Left lung (tissue), 10 donors: Measurements from ENCODE around the gene GPR42. TPM values are rescaled to one million over a fixed set of nuclear protein-coding genes. Genes with fewer than 3 reads are reported as not detected.
"Not testable (repeated sequence)": the region's sequence is repeated elsewhere in the genome, so short reads cannot be mapped to it uniquely, and the experiment has no call there.

ENCODE experiments used
- ATAC-seq: fragments of 200-7000 bp; cut with Tn5 transposase; one replicate; pipeline ENCODE4 v1.9.1; 2020; ENCODE audit warnings: moderate library complexity
- DNase-seq, 4 donors: peaks; one replicate each; pipeline ENCODE4 v3.0.0-alpha.2; 2013 to 2020
- H3K27ac ChIP-seq, 2 donors: fragments of 200-600 bp; sonication (generic) in 1 of 2; one replicate each; pipeline versions ENCODE4 v1.5.0 to v1.8.0; 2020 to 2021
- H3K27me3 ChIP-seq, 2 donors: fragments of 200-600 bp; sonication (generic) in 1 of 2; one replicate each; pipeline versions ENCODE4 v1.5.0 to v1.8.0; 2020 to 2021
- H3K36me3 ChIP-seq, 2 donors: fragments of 200-600 bp; sonication (generic) in 1 of 2; one replicate each; pipeline versions ENCODE4 v1.5.0 to v1.8.0; 2020 to 2021
- H3K4me1 ChIP-seq, 2 donors: fragments of 200-600 bp; one replicate each; pipeline ENCODE4 v1.8.0; 2021
- H3K4me3 ChIP-seq, 2 donors: fragments of 200-600 bp; sonication (generic) in 1 of 2; one replicate each; pipeline versions ENCODE4 v1.5.0 to v1.8.0; 2020 to 2021; ENCODE audit warnings: mild to moderate bottlenecking in 1 of 2
- H3K9me3 ChIP-seq, 2 donors: fragments of 200-600 bp; sonication (generic) in 1 of 2; one replicate each; pipeline versions ENCODE4 v1.5.0 to v1.8.0; 2020 to 2021
- intact Hi-C, 2 donors: fragments of 100-400 bp; cut with DNase I; formaldehyde crosslinking; loops; one replicate each; pipeline versions ENCODE4 v1.11.2 to v1.14.2; 2022
- polyA plus RNA-seq, 6 donors: library from polyadenylated mRNA; unstranded; fragments of 120-200 nt; gene quantifications; one replicate each; pipeline ENCODE4 v1.2.1, GENCODE V29; 2013; ENCODE audit not compliant: insufficient read length in 6 of 6
- total RNA-seq, 2 donors: library from RNA; stranded (reverse); fragmentation: NEBNext Ultra II Directional; extraction: Animal tissue kit (Norgen Biotek cat#: 25700); gene quantifications; one replicate each; pipeline ENCODE4 v1.2.1, GENCODE V29; 2021
- TF ChIP-seq, protein P1 (sequence below), 2 donors: fragments of 200-600 bp; sonication (generic) in 1 of 2; IDR thresholded peaks; one replicate each; pipeline versions ENCODE4 v1.5.0 to v1.8.0; 2021; ENCODE audit warnings: antibody characterized with exemption in 2 of 2
- donor health status: DM: no; HTN: yes; CAD: no.
- donor health status: DM: no; HTN: no; CAD: no.

Gene GPR42
- total and polyA plus RNA-seq, 8 donors, result 0.11 to 0.24 (median 0.14) TPM; not detected in 5

DNA sequence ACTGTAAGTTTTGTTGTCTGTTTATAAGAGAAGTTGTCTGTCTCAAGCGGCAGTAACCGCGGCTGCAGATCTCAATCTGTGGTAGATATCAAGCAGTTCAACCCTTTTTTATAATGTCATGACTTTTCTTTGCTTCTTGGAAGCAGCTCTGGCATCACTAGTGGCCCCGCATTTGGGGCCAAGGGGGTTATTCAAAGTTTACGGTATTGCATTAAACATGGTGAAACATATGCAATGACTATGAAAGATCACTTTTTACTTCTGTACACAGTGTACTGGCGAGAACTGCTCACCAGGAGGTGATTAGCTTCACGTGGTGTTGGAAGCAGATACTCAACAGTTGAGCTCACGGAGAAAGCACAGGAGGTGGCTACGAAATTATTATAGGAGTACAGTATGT lies 17.2 kb upstream of the GPR42 start:
- Histone ChIP-seq H3K9me3 (no peaks in the 10 kb centered on the region), H3K27me3 (peaks cover 0 to 15% of the 10 kb centered on the region in 2 donors), H3K27ac (no peak overlapping the region), H3K36me3 (no peaks in the 10 kb centered on the region), H3K4me3 (no peak overlapping the region), H3K4me1 (peaks cover 0 to 41% of the 10 kb centered on the region in 2 donors)
- TF ChIP-seq, protein P1, sequence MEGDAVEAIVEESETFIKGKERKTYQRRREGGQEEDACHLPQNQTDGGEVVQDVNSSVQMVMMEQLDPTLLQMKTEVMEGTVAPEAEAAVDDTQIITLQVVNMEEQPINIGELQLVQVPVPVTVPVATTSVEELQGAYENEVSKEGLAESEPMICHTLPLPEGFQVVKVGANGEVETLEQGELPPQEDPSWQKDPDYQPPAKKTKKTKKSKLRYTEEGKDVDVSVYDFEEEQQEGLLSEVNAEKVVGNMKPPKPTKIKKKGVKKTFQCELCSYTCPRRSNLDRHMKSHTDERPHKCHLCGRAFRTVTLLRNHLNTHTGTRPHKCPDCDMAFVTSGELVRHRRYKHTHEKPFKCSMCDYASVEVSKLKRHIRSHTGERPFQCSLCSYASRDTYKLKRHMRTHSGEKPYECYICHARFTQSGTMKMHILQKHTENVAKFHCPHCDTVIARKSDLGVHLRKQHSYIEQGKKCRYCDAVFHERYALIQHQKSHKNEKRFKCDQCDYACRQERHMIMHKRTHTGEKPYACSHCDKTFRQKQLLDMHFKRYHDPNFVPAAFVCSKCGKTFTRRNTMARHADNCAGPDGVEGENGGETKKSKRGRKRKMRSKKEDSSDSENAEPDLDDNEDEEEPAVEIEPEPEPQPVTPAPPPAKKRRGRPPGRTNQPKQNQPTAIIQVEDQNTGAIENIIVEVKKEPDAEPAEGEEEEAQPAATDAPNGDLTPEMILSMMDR (IDR thresholded peaks at IDR 0.05), result no peak
- ATAC-seq (no peak), DNase-seq (peak in 1 of 4 donors; percentile 10)
- intact Hi-C loops, result loop anchor here in 1 of 2 donors (10.0 kb wide), 2 partner anchors 111 to 141 kb away; partner anchors contain the start of gene KRTDAP

DNA sequence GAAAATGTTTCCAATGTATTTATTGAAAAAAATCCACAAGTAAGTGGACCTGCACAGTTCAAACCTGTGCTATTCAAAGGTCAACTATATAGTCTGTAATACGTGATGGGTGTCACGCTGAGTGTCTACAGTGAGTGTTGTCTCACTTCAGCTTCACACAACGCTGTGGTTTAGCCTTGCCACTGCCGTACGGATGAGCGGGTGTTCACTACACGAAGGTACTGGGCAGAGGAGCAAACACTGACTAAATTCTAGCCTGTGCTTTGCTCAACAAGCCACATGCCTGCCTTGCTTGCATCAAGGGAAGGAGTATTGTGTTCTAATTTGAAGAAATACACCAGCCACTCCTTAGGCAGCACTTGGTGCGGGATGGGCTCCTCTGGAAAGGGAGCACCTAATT lies 16.0 kb upstream of the GPR42 start:
- Histone ChIP-seq H3K4me1 (peaks cover 0 to 34% of the 10 kb centered on the region in 2 donors), H3K9me3 (no peaks in the 10 kb centered on the region), H3K36me3 (no peaks in the 10 kb centered on the region), H3K27ac (no peak overlapping the region), H3K27me3 (peaks cover 0 to 15% of the 10 kb centered on the region in 2 donors), H3K4me3 (no peak overlapping the region)
- no peak for DNase-seq
- TF ChIP-seq, protein P1 (IDR thresholded peaks at IDR 0.05), result no peak
- intact Hi-C loops, result loop anchor here in 1 of 2 donors (10.0 kb wide), 2 partner anchors 110 to 140 kb away; partner anchors contain the start of gene KRTDAP
- no peak for ATAC-seq

DNA sequence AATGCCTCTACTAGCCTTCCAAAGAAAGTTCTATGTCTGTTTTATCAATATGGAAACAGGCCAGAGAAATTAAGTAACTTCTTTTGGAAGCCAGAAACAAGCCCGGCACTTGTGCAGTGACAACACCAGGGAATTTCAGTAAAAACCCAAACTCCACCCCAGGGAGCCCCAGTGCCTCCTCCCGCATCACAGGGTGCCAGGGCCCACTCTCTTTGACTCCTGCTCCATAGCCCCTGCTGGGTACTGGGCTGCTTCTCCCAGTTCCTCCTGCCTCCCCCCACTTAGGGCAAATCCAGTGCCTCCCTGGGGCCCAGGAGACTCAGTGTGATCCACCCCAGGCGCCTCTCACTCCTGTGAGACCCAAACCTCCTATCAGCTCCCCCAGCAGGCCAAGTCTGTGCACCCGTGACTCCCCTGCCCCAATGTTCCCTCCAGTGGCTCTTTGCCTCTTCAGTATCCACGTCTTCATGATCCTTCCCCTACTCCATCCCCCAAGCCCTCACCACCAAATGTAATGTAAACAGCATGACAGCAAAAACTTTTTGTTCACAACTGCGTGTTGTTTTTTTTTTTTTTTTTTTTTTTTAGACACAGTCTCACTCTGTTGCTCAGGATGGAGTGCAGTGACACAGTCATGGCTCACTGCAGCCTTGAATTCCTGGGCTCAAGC lies 14.9 kb upstream of the GPR42 start:
- no peak for DNase-seq
- Histone ChIP-seq H3K27ac (no peak overlapping the region), H3K36me3 (no peaks in the 10 kb centered on the region), H3K4me3 (no peak overlapping the region), H3K4me1 (peaks cover 0 to 34% of the 10 kb centered on the region in 2 donors), H3K9me3 (no peaks in the 10 kb centered on the region), H3K27me3 (peaks cover 0 to 15% of the 10 kb centered on the region in 2 donors)
- TF ChIP-seq, protein P1 (IDR thresholded peaks at IDR 0.05), result no peak
- no peak for ATAC-seq
- intact Hi-C loops, result loop anchor here in 1 of 2 donors (10.0 kb wide), 2 partner anchors 109 to 139 kb away; partner anchors contain the start of gene KRTDAP

DNA sequence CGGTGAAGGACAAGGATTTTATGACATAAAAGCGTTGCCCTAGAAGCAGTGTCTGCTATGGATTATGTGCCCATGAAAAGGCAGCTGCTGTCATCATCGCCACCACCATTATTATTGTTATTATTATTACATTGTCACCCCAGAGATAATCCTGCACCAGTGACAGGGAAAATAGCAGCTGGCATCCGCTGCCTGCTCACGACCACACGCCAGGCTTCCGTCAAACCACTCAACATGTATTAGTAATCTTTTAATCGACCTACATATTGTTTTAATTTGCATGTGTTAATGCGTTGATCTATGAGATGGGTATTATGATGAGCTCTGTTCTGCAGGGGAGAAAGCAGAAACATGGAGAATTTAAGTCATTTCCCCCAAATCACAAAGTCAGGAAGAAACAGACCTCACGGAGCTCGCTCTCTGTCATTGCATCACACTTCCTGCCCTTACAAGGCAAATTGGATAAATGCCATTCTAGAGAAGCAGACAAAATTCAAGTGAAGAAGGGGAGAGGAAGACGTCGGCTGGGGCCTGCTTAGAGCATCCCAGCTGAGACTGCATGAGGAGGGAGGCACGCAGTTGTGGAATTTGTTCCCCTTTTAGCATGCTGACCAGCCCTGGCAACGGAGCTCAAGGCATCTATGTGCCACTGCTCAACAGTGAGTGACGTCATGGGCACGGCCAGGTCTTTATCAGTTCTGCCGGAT lies 12.8 kb upstream of the GPR42 start, which contains the start of gene FFAR3:
TSS of gene FFAR3 (plus strand) at position 594 of the 707 bp plus-strand sequence. CDS start 431 bp downstream, outside the sequence.
- TF ChIP-seq, protein P1 (IDR thresholded peaks at IDR 0.05), result no peak
- no peak within 1 kb of the TSS for H3K4me3 ChIP-seq
- peak within 1 kb of the TSS in 1 of 2 donors; percentile 64 for H3K27ac ChIP-seq
- peaks cover 0 to 10% of the 10 kb centered on the region in 2 donors for H3K27me3 ChIP-seq
- no peaks in the 10 kb centered on the region for H3K9me3 ChIP-seq
- H3K36me3 ChIP-seq, result no peaks in the 10 kb centered on the region
- peak in 3 of 4 donors; percentile 57 to 79 (median 66) for DNase-seq
- ATAC-seq, result peak; percentile 65
- intact Hi-C loops, result loop anchor here in 1 of 2 donors (10.0 kb wide), 2 partner anchors 107 to 137 kb away; partner anchors contain the start of gene KRTDAP
- peaks cover 0 to 25% of the 10 kb centered on the region in 2 donors for H3K4me1 ChIP-seq

DNA sequence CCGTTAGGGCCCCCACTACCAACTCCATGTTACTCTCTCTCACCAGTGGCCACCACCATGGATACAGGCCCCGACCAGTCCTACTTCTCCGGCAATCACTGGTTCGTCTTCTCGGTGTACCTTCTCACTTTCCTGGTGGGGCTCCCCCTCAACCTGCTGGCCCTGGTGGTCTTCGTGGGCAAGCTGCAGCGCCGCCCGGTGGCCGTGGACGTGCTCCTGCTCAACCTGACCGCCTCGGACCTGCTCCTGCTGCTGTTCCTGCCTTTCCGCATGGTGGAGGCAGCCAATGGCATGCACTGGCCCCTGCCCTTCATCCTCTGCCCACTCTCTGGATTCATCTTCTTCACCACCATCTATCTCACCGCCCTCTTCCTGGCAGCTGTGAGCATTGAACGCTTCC lies 12.0 kb upstream of the GPR42 start:
- not testable (repeated sequence) for H3K4me3 ChIP-seq, H3K9me3 ChIP-seq, ATAC-seq, DNase-seq, H3K27ac ChIP-seq, H3K36me3 ChIP-seq
- intact Hi-C loops, result loop anchor here in 1 of 2 donors (10.0 kb wide), 2 partner anchors 106 to 136 kb away; partner anchors contain the start of gene KRTDAP
- Histone ChIP-seq H3K27me3 (peaks cover 0 to 10% of the 10 kb centered on the region in 2 donors), H3K4me1 (peaks cover 0 to 17% of the 10 kb centered on the region in 2 donors)

DNA sequence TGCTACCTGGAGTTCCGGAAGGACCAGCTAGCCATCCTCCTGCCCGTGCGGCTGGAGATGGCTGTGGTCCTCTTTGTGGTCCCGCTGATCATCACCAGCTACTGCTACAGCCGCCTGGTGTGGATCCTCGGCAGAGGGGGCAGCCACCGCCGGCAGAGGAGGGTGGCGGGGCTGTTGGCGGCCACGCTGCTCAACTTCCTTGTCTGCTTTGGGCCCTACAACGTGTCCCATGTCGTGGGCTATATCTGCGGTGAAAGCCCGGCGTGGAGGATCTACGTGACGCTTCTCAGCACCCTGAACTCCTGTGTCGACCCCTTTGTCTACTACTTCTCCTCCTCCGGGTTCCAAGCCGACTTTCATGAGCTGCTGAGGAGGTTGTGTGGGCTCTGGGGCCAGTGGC lies 11.5 kb upstream of the GPR42 start:
- intact Hi-C loops, result loop anchor here in 1 of 2 donors (10.0 kb wide), 2 partner anchors 105 to 135 kb away; partner anchors contain the start of gene KRTDAP
- H3K4me3 ChIP-seq, ATAC-seq, DNase-seq, H3K27ac ChIP-seq, H3K9me3 ChIP-seq, H3K36me3 ChIP-seq: not testable (repeated sequence)
- Histone ChIP-seq H3K4me1 (peaks cover 0 to 14% of the 10 kb centered on the region in 2 donors), H3K27me3 (peaks cover 0 to 10% of the 10 kb centered on the region in 2 donors)

DNA sequence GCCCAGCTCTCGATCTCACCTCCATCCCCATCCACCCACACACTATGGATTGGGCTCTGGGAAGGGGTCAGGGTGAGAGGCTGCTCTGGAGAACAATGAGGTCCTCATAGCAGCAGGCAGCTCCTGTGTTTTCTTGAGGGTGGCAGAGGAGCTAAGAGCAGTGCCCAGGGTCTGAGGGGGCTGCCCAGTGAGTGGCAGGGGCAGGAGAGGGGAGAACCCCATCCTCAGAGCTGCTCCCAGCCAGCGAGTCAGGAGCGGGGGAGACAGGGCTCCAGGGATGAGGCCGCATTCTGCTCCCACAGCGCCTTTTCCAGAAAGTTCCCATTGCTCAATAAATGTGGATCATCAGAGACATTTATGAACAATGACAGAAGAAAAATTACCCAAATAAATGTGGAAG lies 10.8 kb upstream of the GPR42 start:
- DNase-seq, intact Hi-C loops, H3K36me3 ChIP-seq, ATAC-seq, H3K9me3 ChIP-seq, H3K27ac ChIP-seq, H3K4me3 ChIP-seq: not testable (repeated sequence)
- Histone ChIP-seq H3K27me3 (peaks cover 0 to 10% of the 10 kb centered on the region in 2 donors), H3K4me1 (peaks cover 0 to 14% of the 10 kb centered on the region in 2 donors)
